ENCODE measurements around the gene JAZF1.

JAZF1 gene

GRCh38 chr7:28123752-28124151 is 56.8 kb downstream of the JAZF1 start:
- no peak overlapping the region for H3K27ac ChIP-seq
- TF ChIP-seq ZFX (IDR thresholded peaks at IDR 0.05; ENCODE audit: borderline replicate concordance): no peak
- TF ChIP-seq, protein P1, sequence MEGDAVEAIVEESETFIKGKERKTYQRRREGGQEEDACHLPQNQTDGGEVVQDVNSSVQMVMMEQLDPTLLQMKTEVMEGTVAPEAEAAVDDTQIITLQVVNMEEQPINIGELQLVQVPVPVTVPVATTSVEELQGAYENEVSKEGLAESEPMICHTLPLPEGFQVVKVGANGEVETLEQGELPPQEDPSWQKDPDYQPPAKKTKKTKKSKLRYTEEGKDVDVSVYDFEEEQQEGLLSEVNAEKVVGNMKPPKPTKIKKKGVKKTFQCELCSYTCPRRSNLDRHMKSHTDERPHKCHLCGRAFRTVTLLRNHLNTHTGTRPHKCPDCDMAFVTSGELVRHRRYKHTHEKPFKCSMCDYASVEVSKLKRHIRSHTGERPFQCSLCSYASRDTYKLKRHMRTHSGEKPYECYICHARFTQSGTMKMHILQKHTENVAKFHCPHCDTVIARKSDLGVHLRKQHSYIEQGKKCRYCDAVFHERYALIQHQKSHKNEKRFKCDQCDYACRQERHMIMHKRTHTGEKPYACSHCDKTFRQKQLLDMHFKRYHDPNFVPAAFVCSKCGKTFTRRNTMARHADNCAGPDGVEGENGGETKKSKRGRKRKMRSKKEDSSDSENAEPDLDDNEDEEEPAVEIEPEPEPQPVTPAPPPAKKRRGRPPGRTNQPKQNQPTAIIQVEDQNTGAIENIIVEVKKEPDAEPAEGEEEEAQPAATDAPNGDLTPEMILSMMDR (IDR thresholded peaks at IDR 0.05): no peak

DNA sequence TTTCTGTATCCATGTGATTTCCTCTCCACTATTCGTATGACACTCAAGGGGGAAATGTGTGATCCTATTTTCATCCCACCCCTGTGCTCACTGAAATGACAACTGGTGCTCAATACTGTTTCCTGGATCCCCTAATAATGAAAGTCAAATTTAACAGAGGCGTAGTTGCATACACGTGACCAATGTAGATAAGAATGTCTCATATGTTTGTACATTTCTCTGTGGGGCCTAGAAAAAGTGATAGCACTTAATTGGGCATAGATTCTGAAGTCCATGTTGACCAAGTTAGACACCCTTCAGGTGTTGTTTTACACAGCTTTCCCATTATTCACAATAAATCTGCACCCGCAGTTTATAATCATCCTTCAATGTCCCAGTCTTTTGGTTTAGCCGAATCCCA is 59.1 kb downstream of the JAZF1 start:
- TF ChIP-seq, protein P1 (IDR thresholded peaks at IDR 0.05): no peak
- no peak for TF ChIP-seq ZFX (IDR thresholded peaks at IDR 0.05; ENCODE audit: borderline replicate concordance)
- H3K27ac ChIP-seq: no peak overlapping the region

DNA sequence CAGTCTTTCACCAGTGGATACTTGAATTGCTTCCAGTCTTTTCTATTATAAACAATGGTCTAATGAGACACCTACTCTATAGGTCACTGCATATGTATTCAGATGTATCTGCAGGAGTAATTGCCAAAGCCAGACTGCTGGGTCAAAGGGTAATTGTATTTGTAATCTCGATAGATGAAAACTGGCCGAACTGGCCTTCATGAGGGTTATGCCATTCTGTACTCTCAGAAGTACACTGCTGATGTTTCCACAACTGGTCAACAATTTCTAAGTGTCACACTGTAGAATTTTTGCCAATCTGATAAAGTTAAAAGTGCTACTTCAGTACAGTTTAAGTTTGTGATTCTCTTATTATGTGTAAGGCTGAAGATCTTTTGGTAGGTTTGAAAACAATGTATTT is 64.6 kb downstream of the JAZF1 start:
- H3K27ac ChIP-seq: no peak overlapping the region
- TF ChIP-seq, protein P1 (IDR thresholded peaks at IDR 0.05): no peak
- TF ChIP-seq ZFX (IDR thresholded peaks at IDR 0.05; ENCODE audit: borderline replicate concordance): no peak

- H3K27ac ChIP-seq: no peak overlapping the region
- no peak for TF ChIP-seq ZFX (IDR thresholded peaks at IDR 0.05; ENCODE audit: borderline replicate concordance)
- TF ChIP-seq, protein P1 (IDR thresholded peaks at IDR 0.05): no peak
These were observed 65.3 kb downstream of the JAZF1 start for GRCh38 chr7:28115261-28115660.

GRCh38 chr7:28114056-28114455 is 66.5 kb downstream of the JAZF1 start:
- no peak for TF ChIP-seq ZFX (IDR thresholded peaks at IDR 0.05; ENCODE audit: borderline replicate concordance)
- TF ChIP-seq, protein P1 (IDR thresholded peaks at IDR 0.05): no peak
- no peak overlapping the region for H3K27ac ChIP-seq

GRCh38 chr7:28112883-28113540 is 67.6 kb downstream of the JAZF1 start:
- H3K27ac ChIP-seq: no peak overlapping the region
- TF ChIP-seq ZFX (IDR thresholded peaks at IDR 0.05; ENCODE audit: borderline replicate concordance): no peak
- TF ChIP-seq, protein P1 (IDR thresholded peaks at IDR 0.05): no peak

DNA sequence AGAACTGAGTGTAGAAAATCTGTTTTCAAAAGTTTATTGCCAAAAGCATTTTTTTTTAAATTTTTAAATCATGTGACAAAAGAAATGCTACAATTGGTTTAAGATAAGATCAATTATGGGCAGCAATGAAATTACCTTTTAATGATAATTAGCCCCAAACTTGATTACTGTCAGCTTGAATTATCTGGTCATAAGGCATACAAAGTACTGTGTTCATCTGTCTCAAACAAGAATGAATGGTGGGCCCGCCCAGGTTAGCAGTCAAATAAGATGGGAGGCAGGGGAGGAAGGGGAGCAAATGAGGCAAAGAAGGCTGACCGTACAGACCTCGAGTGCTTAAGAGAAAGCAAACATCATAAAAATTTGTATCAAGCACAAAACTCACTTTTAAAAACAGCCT is 68.1 kb downstream of the JAZF1 start:
- H3K27ac ChIP-seq: no peak overlapping the region

More for the DNA sequence above, 68.1 kb downstream of the JAZF1 start:
- TF ChIP-seq, protein P1 (IDR thresholded peaks at IDR 0.05): no peak
- TF ChIP-seq ZFX (IDR thresholded peaks at IDR 0.05; ENCODE audit: borderline replicate concordance): no peak

Data from 22Rv1 (cell line).